Thymus (tissue), 11 donors: Measurements from ENCODE around the gene NME5. TPM values are rescaled to one million over a fixed set of nuclear protein-coding genes. Genes with fewer than 3 reads are reported as not detected.
A peak's percentile ranks its signal among the peaks of the same experiment; 100 is the strongest.
"Not testable (repeated sequence)": the region's sequence is repeated elsewhere in the genome, so short reads cannot be mapped to it uniquely, and the experiment has no call there.

Source experiments
- DNase-seq, 9 donors: peaks; one replicate each; pipeline ENCODE4 v3.0.0-alpha.2; 2013; ENCODE audit warnings: low spot score in 9 of 9, low read depth in 6 of 9, missing footprints in 1 of 9
- H3K27ac ChIP-seq, 2 donors: one replicate each; pipeline ENCODE4 v1.5.1; 2013; ENCODE audit warnings: control low read depth in 1 of 2, low read depth in 1 of 2, low read length in 1 of 2, mild to moderate bottlenecking in 1 of 2, moderate library complexity in 1 of 2
- H3K27me3 ChIP-seq, 2 donors: one replicate each; pipeline ENCODE4 v1.5.1; 2013; ENCODE audit warnings: low read length in 1 of 2; ENCODE audit not compliant: control insufficient read depth in 2 of 2, insufficient read depth in 1 of 2
- H3K36me3 ChIP-seq, 2 donors: one replicate each; pipeline ENCODE4 v1.5.1; 2013; ENCODE audit warnings: low read length in 1 of 2, mild to moderate bottlenecking in 1 of 2, moderate library complexity in 1 of 2; ENCODE audit not compliant: control insufficient read depth in 2 of 2, insufficient read depth in 2 of 2
- H3K4me1 ChIP-seq, 2 donors: one replicate each; pipeline ENCODE4 v1.5.1; 2013; ENCODE audit warnings: low read length in 2 of 2; ENCODE audit not compliant: control insufficient read depth in 2 of 2, insufficient read depth in 2 of 2
- H3K4me3 ChIP-seq, 2 donors: one replicate each; pipeline ENCODE4 v1.5.1; 2013; ENCODE audit warnings: low read length in 2 of 2, control low read depth in 1 of 2, mild to moderate bottlenecking in 1 of 2
- H3K9me3 ChIP-seq, 2 donors: one replicate each; pipeline ENCODE4 v1.5.1; 2013; ENCODE audit warnings: low read length in 1 of 2, mild to moderate bottlenecking in 1 of 2; ENCODE audit not compliant: control insufficient read depth in 2 of 2, insufficient read depth in 1 of 2
- WGBS: extraction: QIAGEN DNeasy Blood & Tissue Kit; methylation state at CpG from one replicate; pipeline ENCODE4 v1.1.7; 2013; 5-methylcytosine and 5-hydroxymethylcytosine counted together
- polyA plus RNA-seq: library from polyadenylated mRNA; stranded (reverse); fragments of 200-250 nt; gene quantifications from one replicate; pipeline ENCODE4 v1.2.3, GENCODE V29; 2013
- total RNA-seq: library from RNA; stranded (reverse); fragments of 120-200 nt; gene quantifications from one replicate; pipeline ENCODE4 v1.2.4, GENCODE V29; 2013
- donor health status: healthy.

The NME5 gene
- total and polyA plus RNA-seq, 2 donors, result 1.2 to 4.3 TPM

GRCh38 chr5:138177941-138178515 lies 38.8 kb upstream of the NME5 start:
- H3K27me3 ChIP-seq, result no peaks in the 10 kb centered on the region
- H3K9me3 ChIP-seq, result no peaks in the 10 kb centered on the region
- peaks cover 19 to 20% of the 10 kb centered on the region in 2 donors for H3K4me1 ChIP-seq
- H3K36me3 ChIP-seq, result peaks cover 24 to 56% of the 10 kb centered on the region in 2 donors
- H3K4me3 ChIP-seq, result peak overlapping the region; percentile 69 to 75
- DNase-seq, result peak in 8 of 9 donors; percentile 9 to 58 (median 32)
- H3K27ac ChIP-seq, result peak overlapping the region; percentile 87 to 97
- under 1% methylated on average over 16 of the region's 16 CpGs for WGBS

DNA sequence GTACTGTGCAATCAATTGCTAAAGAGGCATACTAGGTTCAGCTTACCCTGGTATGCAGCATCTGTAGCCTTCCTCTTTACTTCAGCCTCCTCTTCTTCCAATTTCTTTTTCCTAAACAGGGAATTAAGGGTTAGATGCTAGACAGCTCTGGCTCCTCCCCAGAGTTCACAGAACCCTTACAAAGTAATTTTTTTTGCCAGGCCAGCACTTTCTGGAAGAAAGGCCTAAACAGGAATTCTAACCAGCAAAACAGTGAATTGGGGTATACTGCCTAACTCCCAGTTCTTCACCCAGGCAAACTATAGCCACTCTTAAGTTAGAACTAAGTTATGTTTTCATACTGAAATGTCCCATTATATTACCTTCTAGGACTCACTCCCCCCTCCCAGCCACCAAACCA lies 31.1 kb upstream of the NME5 start:
- no peak for DNase-seq
- no peaks in the 10 kb centered on the region for H3K9me3 ChIP-seq
- H3K36me3 ChIP-seq, result peaks cover 67 to 93% of the 10 kb centered on the region in 2 donors
- H3K27me3 ChIP-seq, result no peaks in the 10 kb centered on the region
- H3K4me3 ChIP-seq, result no peak overlapping the region
- H3K27ac ChIP-seq, result no peak overlapping the region
- H3K4me1 ChIP-seq, result no peaks in the 10 kb centered on the region

DNA sequence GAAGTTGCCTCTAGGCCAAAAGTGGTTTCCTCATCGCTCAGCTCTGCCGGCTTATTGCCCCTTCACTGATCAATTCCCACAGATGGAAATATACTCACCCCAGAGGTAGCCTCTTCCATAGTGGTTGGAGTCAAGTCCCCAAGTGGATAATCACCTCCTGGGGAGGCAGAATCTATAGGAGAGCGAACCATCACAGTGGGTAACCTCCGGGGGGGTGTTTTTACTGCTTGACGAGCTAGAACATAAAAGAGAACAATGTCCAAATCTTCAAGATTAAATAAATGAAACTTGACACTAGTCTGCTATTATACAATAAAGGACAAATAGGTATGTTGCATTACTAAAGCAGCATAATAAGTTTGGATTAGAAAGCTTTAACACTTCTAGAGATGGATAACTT lies 29.9 kb upstream of the NME5 start:
- H3K27me3 ChIP-seq, result no peaks in the 10 kb centered on the region
- no peak overlapping the region for H3K4me3 ChIP-seq
- DNase-seq, result no peak
- H3K27ac ChIP-seq, result no peak overlapping the region
- H3K4me1 ChIP-seq, result no peaks in the 10 kb centered on the region
- H3K9me3 ChIP-seq, result no peaks in the 10 kb centered on the region
- 98% methylated on average over 5 of the region's 5 CpGs for WGBS
- peaks cover 69 to 94% of the 10 kb centered on the region in 2 donors for H3K36me3 ChIP-seq

DNA sequence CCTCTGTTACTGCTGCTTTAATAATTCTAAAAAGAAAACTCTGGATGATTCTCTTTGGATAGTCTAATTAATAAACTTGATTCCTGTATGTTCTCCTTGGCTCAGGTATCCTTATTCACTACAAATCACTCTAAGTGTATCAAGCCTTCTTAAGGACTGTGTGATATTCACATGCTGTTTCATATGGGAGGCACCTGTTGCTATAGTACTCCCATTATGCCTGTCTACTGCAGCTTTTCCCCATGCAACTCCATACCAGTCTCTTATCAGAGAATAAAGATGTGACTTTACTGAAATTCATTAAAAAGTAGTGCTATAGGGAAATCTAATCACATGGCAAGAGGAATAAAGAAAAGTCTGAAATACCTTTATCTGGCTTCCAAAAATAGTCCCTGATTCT lies 24.5 kb upstream of the NME5 start:
- no peak overlapping the region for H3K4me3 ChIP-seq

GRCh38 chr5:138160706-138161105 lies 21.5 kb upstream of the NME5 start:
- Histone ChIP-seq H3K36me3 (peaks cover 81 to 93% of the 10 kb centered on the region in 2 donors), H3K9me3 (no peaks in the 10 kb centered on the region), H3K4me1 (no peaks in the 10 kb centered on the region), H3K27me3 (no peaks in the 10 kb centered on the region), H3K27ac (no peak overlapping the region), H3K4me3 (no peak overlapping the region)
- 96% methylated on average over 4 of the region's 4 CpGs for WGBS
- no peak for DNase-seq

More for the DNA sequence above, 24.5 kb upstream of the NME5 start:
- Histone ChIP-seq H3K4me1 (no peaks in the 10 kb centered on the region), H3K27ac (no peak overlapping the region), H3K27me3 (no peaks in the 10 kb centered on the region), H3K36me3 (peaks cover 86 to 97% of the 10 kb centered on the region in 2 donors), H3K9me3 (no peaks in the 10 kb centered on the region)
- DNase-seq, result no peak

DNA sequence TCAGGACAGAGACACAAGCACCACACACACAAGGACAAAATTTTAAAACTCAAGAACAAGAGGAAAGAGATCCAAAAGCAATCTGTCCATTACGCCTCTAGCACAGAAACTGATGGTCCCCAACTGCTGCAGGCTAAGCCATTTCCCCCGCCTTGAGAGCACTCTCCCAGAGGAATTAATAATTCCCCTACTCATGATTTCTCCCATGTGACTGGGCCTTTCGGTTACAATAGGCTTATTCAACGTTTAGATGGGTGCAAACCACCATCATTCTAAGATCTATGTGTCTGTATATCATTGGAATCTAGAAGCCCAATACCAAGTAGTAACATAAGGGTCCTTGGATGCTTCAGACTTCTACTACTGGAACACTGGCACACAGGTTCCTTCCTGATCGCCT lies 20.4 kb upstream of the NME5 start:
- 98% methylated on average over 5 of the region's 5 CpGs for WGBS
- DNase-seq, result no peak
- Histone ChIP-seq H3K9me3 (no peaks in the 10 kb centered on the region), H3K4me1 (no peaks in the 10 kb centered on the region), H3K4me3 (no peak overlapping the region), H3K36me3 (peaks cover 72 to 85% of the 10 kb centered on the region in 2 donors), H3K27me3 (no peaks in the 10 kb centered on the region), H3K27ac (no peak overlapping the region)

DNA sequence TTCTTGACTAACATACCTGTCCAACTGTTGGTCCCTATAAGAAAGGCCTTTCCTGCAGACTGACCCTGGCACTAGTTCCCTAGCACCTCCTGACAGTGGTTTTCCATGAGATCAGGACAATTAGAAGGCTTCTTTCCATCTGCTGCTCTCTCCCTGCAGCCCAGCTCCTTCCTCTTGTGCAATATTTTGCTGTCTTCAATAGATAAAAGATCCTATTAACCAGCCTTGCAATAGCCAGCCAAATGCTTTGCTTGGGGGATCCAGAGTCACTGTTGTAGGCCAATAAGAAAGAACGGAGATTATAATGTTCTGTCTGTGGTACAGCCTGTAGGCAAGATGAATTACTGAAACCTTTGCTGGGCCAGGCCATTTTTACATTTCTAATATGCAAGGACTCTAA lies 18.4 kb upstream of the NME5 start:
- Histone ChIP-seq H3K4me1 (no peaks in the 10 kb centered on the region), H3K9me3 (no peaks in the 10 kb centered on the region), H3K4me3 (no peak overlapping the region), H3K27me3 (no peaks in the 10 kb centered on the region), H3K36me3 (peaks cover 56 to 65% of the 10 kb centered on the region in 2 donors), H3K27ac (no peak overlapping the region)
- no peak for DNase-seq
- WGBS, result 98% methylated on average over 1 of the region's 1 CpG

DNA sequence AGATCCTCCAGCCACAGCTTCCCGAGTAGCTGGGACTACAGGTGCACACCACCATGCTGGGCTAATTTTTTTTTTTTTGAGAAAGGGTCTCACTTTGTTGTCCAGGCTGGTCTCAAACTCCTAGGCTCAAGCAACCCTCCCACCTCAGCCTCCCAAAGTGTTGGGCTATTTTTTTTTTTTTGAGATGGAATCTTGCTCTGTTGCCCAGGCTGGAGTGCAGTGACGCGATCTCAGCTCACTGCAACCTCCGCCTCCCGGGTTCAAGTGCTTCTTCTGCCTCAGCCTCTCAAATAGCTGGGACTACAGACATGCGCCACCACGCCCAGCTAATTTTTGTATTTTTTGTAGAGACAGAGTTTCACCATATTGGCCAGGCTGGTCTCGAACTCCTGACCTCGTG lies 16.7 kb upstream of the NME5 start:
- not testable (repeated sequence) for H3K27ac ChIP-seq, DNase-seq, H3K4me1 ChIP-seq, H3K4me3 ChIP-seq, H3K27me3 ChIP-seq, H3K9me3 ChIP-seq
- peaks cover 42 to 48% of the 10 kb centered on the region in 2 donors for H3K36me3 ChIP-seq
- WGBS, result over 99% methylated on average over 9 of the region's 9 CpGs

DNA sequence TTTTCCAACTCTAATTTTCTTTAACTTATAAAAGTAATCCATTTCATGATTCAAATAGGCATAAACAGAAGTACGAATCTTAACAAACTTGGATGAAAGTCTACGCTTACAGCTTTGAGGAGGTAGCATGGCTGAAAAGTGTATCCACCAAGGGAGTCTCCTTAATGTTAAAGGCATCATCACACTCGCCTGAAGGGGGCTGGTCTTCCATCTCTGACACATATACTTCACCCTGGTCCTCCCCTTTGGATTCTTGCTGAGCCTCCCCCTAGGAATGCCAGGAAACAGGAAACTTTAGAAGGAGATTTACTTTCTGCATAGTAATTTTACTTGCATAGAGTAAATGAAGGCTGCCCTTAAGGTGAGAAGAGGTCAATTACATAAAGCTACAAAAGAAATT lies 10.3 kb upstream of the NME5 start:
- H3K27ac ChIP-seq, result no peak overlapping the region
- no peaks in the 10 kb centered on the region for H3K9me3 ChIP-seq
- no peaks in the 10 kb centered on the region for H3K4me1 ChIP-seq
- no peak overlapping the region for H3K4me3 ChIP-seq
- WGBS, result 77% methylated on average over 3 of the region's 3 CpGs
- no peaks in the 10 kb centered on the region for H3K27me3 ChIP-seq
- DNase-seq, result no peak
- H3K36me3 ChIP-seq, result no peaks in the 10 kb centered on the region

GRCh38 chr5:138148811-138149210 lies 9.6 kb upstream of the NME5 start:
- no peak for DNase-seq
- no peaks in the 10 kb centered on the region for H3K4me1 ChIP-seq
- H3K27me3 ChIP-seq, result no peaks in the 10 kb centered on the region
- no peaks in the 10 kb centered on the region for H3K36me3 ChIP-seq
- WGBS, result 89% methylated on average over 1 of the region's 1 CpG
- H3K4me3 ChIP-seq, result no peak overlapping the region
- H3K27ac ChIP-seq, result no peak overlapping the region
- H3K9me3 ChIP-seq, result no peaks in the 10 kb centered on the region
